GM18517 (cell line): ENCODE results near the gene DEGS1.

Source experiments
- ATAC-seq: cut with Tn5 transposase; IDR thresholded peaks from one replicate; pipeline ENCODE4 v1.9.1; 2021; ENCODE audit warnings: mild to moderate bottlenecking, moderate library complexity; ENCODE audit not compliant: unreplicated experiment

DEGS1 gene

GRCh38 chr1:224212618-224213061, 29.6 kb downstream of the DEGS1 start:
- ATAC-seq: no peak

- ATAC-seq: no peak
These were observed 30.5 kb downstream of the DEGS1 start for GRCh38 chr1:224213438-224214119.

GRCh38 chr1:224216382-224216781, 33.3 kb downstream of the DEGS1 start:
- no peak for ATAC-seq

- ATAC-seq: no peak
These were observed 34.9 kb downstream of the DEGS1 start for GRCh38 chr1:224217655-224218623.

- ATAC-seq: no peak
These were observed 36.1 kb downstream of the DEGS1 start for GRCh38 chr1:224219011-224219611.

- no peak for ATAC-seq
These were observed 36.6 kb downstream of the DEGS1 start for GRCh38 chr1:224219612-224220059.

GRCh38 chr1:224223819-224224714, 41.0 kb downstream of the DEGS1 start:
- no peak for ATAC-seq

GRCh38 chr1:224226849-224227502, 43.9 kb downstream of the DEGS1 start:
- no peak for ATAC-seq

- no peak for ATAC-seq
These were observed 51.0 kb downstream of the DEGS1 start for GRCh38 chr1:224234017-224234416.

GRCh38 chr1:224235813-224236493, 52.9 kb downstream of the DEGS1 start:
- no peak for ATAC-seq

- no peak for ATAC-seq
These were observed 54.3 kb downstream of the DEGS1 start for GRCh38 chr1:224237119-224237881.

- no peak for ATAC-seq
These were observed 55.2 kb downstream of the DEGS1 start for GRCh38 chr1:224238212-224238611.

- ATAC-seq: no peak
These were observed 55.7 kb downstream of the DEGS1 start for GRCh38 chr1:224238756-224239155.
